SU-DHL-6 (cell line): Measurements from ENCODE around the gene ATP10A.

Source experiments
- EZH2phosphoT487 ChIP-seq: fragments of 200-600 bp; sonication (generic), shearing (Covaris generic); conservative IDR thresholded peaks from 2 replicates; pipeline ENCODE4 v1.6.1; 2018; ENCODE audit warnings: mild to moderate bottlenecking, antibody characterized with exemption, low read length, moderate library complexity, mixed read lengths
- TF ChIP-seq, protein P1 (sequence below): fragments of 200-600 bp; sonication (generic); IDR thresholded peaks from one replicate; pipeline ENCODE4 v1.5.1; 2017; ENCODE audit warnings: antibody characterized with exemption, mild to moderate bottlenecking, low read length, moderate library complexity; ENCODE audit not compliant: insufficient read depth, poor library complexity, severe bottlenecking

GRCh38 chr15:25671132-25671531 lies 192.0 kb downstream of the ATP10A start:
- TF ChIP-seq, protein P1, sequence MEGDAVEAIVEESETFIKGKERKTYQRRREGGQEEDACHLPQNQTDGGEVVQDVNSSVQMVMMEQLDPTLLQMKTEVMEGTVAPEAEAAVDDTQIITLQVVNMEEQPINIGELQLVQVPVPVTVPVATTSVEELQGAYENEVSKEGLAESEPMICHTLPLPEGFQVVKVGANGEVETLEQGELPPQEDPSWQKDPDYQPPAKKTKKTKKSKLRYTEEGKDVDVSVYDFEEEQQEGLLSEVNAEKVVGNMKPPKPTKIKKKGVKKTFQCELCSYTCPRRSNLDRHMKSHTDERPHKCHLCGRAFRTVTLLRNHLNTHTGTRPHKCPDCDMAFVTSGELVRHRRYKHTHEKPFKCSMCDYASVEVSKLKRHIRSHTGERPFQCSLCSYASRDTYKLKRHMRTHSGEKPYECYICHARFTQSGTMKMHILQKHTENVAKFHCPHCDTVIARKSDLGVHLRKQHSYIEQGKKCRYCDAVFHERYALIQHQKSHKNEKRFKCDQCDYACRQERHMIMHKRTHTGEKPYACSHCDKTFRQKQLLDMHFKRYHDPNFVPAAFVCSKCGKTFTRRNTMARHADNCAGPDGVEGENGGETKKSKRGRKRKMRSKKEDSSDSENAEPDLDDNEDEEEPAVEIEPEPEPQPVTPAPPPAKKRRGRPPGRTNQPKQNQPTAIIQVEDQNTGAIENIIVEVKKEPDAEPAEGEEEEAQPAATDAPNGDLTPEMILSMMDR: no peak
- TF ChIP-seq EZH2phosphoT487: no peak
